Right kidney (tissue), 9 donors: ENCODE measurements around the gene DDX50.
"Not testable (repeated sequence)": the region's sequence is repeated elsewhere in the genome, so short reads cannot be mapped to it uniquely, and the experiment has no call there.

Experiments used
- DNase-seq: peaks from one replicate; pipeline ENCODE4 v3.0.0-alpha.2; 2016
- long read RNA-seq, 8 donors: transcript quantifications; one replicate each; lab custom pipeline, GENCODE V29; 2026

The DDX50 gene
- long read RNA-seq, donor 1, transcript DDX50-201 (15 exons, 2,538 nt) = major isoform, 10 of 31 reads
- long read RNA-seq, donor 1, partial matches to known transcripts = 20 of 31 reads
- long read RNA-seq, donor 1, other reads (novel, unspliced or antisense) = 0 of 31 reads
- long read RNA-seq, donor 2, transcript DDX50-201 (15 exons, 2,538 nt) = major isoform, 7 of 14 reads
- long read RNA-seq, donor 2, partial matches to known transcripts = 7 of 14 reads
- long read RNA-seq, donor 2, other reads (novel, unspliced or antisense) = 0 of 14 reads
- long read RNA-seq, donor 3, transcript DDX50-201 (15 exons, 2,538 nt) = major isoform, 11 of 17 reads
- long read RNA-seq, donor 3, partial matches to known transcripts = 6 of 17 reads
- long read RNA-seq, donor 3, other reads (novel, unspliced or antisense) = 0 of 17 reads
- long read RNA-seq, donor 4, transcript DDX50-201 (15 exons, 2,538 nt) = major isoform, 8 of 19 reads
- long read RNA-seq, donor 4, partial matches to known transcripts = 10 of 19 reads
- long read RNA-seq, donor 4, other reads (novel, unspliced or antisense) = 0 of 19 reads
- long read RNA-seq, donor 5, transcript DDX50-201 (15 exons, 2,538 nt) = major isoform, 5 of 5 reads
- long read RNA-seq, donor 5, partial matches to known transcripts = 0 of 5 reads
- long read RNA-seq, donor 5, other reads (novel, unspliced or antisense) = 0 of 5 reads
- long read RNA-seq, donor 6, transcript DDX50-201 (15 exons, 2,538 nt) = major isoform, 7 of 20 reads
- long read RNA-seq, donor 6, partial matches to known transcripts = 13 of 20 reads
- long read RNA-seq, donor 6, other reads (novel, unspliced or antisense) = 0 of 20 reads
- long read RNA-seq, donor 7, transcript DDX50-201 (15 exons, 2,538 nt) = major isoform, 10 of 31 reads
- long read RNA-seq, donor 7, partial matches to known transcripts = 21 of 31 reads
- long read RNA-seq, donor 7, other reads (novel, unspliced or antisense) = 0 of 31 reads
- long read RNA-seq, donor 8, transcript DDX50-201 (15 exons, 2,538 nt) = major isoform, 15 of 20 reads
- long read RNA-seq, donor 8, partial matches to known transcripts = 5 of 20 reads
- long read RNA-seq, donor 8, other reads (novel, unspliced or antisense) = 0 of 20 reads

- peak; percentile 93 for DNase-seq
These were observed at the start of gene DDX50 for GRCh38 chr10:68901105-68901927. TSS of gene DDX50 (plus strand) at chr10:68901315. CDS start at chr10:68901385, 70 bp downstream.

GRCh38 chr10:68856352-68856751 is 44.8 kb upstream of the DDX50 start:
- DNase-seq = no peak

GRCh38 chr10:68857005-68857404 is 44.1 kb upstream of the DDX50 start:
- DNase-seq = no peak

DNA sequence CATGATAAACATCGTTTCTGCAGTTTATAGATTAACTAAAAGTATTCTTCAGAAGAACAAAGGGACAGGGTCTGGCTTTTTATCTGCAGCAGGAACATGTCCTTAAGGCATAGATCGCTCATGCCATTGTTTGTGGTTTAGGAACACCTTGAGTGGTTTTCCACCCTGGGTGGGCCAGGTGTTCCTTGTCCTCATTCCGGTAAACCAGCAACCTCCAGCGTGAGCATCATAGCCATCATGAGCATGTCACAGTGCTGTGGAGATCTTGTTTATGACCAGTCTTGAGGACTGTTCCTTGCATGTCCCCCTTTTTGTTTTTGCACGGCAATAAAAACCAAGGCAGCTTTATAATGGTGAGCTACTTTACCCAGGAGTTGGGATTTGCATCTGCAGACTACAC is 39.9 kb upstream of the DDX50 start:
- no peak for DNase-seq

DNA sequence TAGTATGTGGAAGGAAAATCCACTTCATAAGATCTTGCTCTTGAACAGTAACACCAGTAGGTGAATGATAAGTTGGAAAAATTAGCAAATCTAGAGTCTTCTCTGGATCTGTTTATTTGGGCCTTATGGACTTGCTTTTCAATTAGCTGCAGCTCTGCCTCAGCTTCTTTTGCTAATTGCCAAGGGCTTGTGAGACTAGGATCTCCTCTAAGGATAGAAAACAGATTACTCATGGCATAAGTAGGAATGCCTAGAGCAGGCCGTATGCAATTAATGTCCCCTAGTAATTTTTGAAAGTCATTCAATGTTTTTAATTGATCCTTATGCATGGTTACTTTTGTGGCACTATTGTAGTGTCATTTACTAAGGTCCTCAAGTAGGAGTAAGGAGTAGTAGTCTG is 36.5 kb upstream of the DDX50 start:
- no peak for DNase-seq

DNA sequence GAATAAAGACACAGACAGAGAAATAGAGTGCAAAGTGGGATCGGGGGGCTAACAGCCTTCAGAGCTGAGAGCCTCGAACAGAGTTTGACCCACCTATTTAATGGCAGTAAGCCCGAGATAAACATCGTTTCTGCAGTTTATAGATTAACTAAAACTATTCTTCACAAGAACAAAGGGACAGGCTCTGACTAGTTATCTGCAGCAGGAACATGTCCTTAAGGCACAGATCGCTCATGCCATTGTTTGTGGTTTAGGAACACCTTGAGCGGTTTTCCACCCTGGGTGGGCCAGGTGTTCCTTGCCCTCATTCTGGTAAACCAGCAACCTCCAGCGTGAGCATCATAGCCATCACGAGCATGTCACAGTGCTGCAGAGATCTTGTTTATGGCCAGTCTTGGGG is 32.9 kb upstream of the DDX50 start:
- DNase-seq = not testable (repeated sequence)

GRCh38 chr10:68869623-68870022 is 31.5 kb upstream of the DDX50 start:
- no peak for DNase-seq

DNA sequence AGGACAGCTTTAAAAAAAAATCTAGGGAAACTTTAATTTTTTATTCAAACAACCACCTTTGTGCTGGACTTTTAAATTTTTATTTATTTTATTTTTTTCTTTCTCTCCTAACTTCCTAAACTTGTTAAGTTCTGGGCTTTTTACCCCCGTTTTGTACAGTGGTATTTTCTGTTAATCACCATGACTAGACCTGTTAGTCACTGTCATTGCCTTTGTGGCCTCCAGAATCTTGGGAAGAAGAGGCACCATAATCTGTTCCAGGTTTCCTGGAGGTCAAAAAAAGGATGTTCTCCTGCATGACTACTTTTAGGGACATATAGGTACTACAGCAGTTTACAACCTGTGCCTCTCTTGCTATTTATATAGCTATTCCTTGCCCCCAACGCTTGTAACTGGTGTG is 31.1 kb upstream of the DDX50 start:
- no peak for DNase-seq

DNA sequence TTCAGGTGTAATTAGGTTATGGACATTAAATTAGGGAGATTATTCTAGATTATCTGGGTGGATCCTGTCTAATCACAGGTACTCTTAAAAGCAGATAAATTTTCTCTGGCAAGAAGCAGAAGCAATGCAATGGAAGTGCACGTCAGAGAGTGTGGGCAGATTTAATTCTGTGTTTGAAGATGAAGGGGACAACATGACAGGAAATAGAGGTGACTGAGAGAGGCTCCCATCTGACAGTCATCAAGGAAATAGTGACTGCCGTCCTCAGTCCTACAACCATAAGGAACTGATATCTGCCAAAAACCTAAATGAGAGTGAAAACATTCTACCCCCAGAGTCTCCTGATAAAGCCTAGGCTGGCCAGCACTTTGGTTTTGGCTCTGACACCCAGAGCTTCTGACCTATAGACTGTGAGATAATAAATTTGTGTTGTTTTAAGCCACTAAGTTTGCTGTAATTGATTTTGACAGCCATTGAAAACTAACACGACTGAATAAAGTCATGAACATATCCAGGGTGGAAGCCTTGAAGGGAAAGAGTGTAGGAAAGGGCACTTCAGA is 30.5 kb upstream of the DDX50 start:
- no peak for DNase-seq

- DNase-seq = no peak
These were observed 29.9 kb upstream of the DDX50 start for GRCh38 chr10:68871105-68871711.

- DNase-seq = no peak
These were observed 29.3 kb upstream of the DDX50 start for GRCh38 chr10:68871731-68872342.

DNA sequence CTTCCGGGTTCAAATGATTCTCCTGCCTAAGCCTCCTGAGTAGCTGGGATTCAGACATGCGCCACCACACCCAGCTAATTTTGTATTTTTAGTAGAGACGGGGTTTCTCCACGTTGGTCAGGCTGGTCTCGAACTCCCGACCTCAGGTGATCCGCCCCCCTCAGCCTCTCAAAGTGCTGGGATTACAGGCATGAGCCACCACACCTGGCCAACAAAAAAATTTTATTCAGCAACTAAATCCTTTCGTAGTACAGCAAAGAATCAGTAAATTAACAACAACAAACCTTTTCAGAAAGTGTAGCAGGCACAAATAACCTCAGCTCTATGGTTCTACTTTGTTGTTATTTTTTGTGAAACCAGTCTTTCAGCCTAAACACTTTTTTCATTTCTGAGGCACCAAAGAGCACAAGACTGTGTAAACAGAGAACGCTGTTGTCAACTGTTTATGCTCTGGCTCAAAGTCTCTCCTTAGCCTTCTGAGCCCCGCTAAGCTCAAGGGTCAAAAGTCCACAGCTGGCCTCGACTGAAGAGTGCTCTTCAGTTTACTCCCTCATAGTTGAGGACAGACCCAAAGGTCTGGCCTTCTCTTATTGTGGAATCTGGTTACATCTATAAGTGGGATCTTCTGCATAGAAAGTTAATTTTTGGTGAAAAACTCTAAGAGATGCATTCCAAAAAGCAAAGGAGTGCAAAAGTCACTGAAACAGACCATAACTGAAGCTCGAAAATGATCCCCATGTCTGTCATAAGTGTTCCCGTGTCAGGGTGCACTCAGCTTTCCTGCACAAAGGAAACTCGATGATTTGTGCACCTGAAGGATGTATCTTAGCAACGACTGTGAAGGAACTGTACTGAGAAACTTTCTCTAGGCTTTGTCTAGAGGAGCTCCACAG is 24.6 kb upstream of the DDX50 start:
- peak; percentile 53 for DNase-seq

GRCh38 chr10:68877482-68878110 is 23.5 kb upstream of the DDX50 start:
- DNase-seq = no peak

- DNase-seq = no peak
These were observed 22.6 kb upstream of the DDX50 start for GRCh38 chr10:68878496-68878895.

- no peak for DNase-seq
These were observed 21.5 kb upstream of the DDX50 start for GRCh38 chr10:68879628-68880027.

DNA sequence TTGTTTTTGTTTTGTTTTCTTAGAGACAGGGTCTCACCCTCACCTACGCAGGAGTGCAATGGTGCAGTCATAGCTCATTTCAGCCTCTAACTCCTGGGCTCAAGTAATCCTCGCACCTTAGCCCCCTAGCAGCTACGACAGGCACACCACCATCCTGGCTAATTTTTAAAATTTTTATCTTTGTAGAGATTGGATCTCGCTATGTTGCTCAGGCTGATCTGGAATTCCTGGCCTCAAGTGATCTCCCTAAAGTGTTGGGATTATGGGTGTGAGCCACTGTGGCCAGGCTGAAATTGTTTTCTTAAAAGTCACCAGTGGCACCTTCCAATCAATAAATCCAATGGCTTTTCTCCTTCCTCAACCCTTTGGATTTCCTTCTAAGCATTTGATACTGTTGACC is 20.9 kb upstream of the DDX50 start:
- no peak for DNase-seq

- DNase-seq = no peak
These were observed 6.1 kb upstream of the DDX50 start for GRCh38 chr10:68895041-68895440.

- DNase-seq = peak; percentile 41
These were observed 3.8 kb upstream of the DDX50 start for GRCh38 chr10:68897336-68897741.

GRCh38 chr10:68899186-68899745 is 1.8 kb upstream of the DDX50 start:
- no peak for DNase-seq
